Fibroblast of lung (primary cell): ENCODE results near the gene SSPN. TPM values are rescaled to one million over a fixed set of nuclear protein-coding genes. Genes with fewer than 3 reads are reported as not detected.

ENCODE experiments used
- DNase-seq, 2 donors: peaks; one replicate each; pipeline versions ENCODE4 v3.0.0 to v3.0.0-alpha.2; 2010; ENCODE audit warnings: low read depth in 2 of 2
- H2AFZ ChIP-seq: 2 replicates; pipeline ENCODE4 v1.5.1; 2012; ENCODE audit warnings: low read length, control low read depth, inconsistent platforms
- H3K27ac ChIP-seq: 2 replicates; pipeline ENCODE4 v1.5.1; 2011; ENCODE audit warnings: low read length, control low read depth; ENCODE audit not compliant: insufficient read depth
- H3K27me3 ChIP-seq: 2 replicates; pipeline ENCODE4 v1.5.1; 2011; ENCODE audit warnings: mild to moderate bottlenecking, low read length; ENCODE audit not compliant: control insufficient read depth, insufficient read depth
- H3K36me3 ChIP-seq: 2 replicates; pipeline ENCODE4 v1.5.1; 2011; ENCODE audit warnings: low read length; ENCODE audit not compliant: control insufficient read depth, insufficient read depth
- H3K4me1 ChIP-seq: 2 replicates; pipeline ENCODE4 v1.5.1; 2011; ENCODE audit warnings: low read length; ENCODE audit not compliant: control insufficient read depth, insufficient read depth; ENCODE audit errors: extremely low read depth
- H3K4me2 ChIP-seq: 2 replicates; pipeline ENCODE4 v1.5.1; 2011; ENCODE audit warnings: low read length, control low read depth; ENCODE audit not compliant: insufficient read depth; ENCODE audit errors: extremely low read depth
- H3K4me3 ChIP-seq, 4 experiments: fragments of 200-600 bp in 1 of 4; sonication (generic) in 1 of 4; replicated peaks in 1 of 4; 2 replicates each; pipeline ENCODE4 v1.5.1; 2011 to 2016; ENCODE audit warnings: low read length in 4 of 4, low read depth in 3 of 4, mild to moderate bottlenecking in 3 of 4, control low read depth in 2 of 4, inconsistent platforms in 1 of 4, mixed read lengths in 1 of 4; ENCODE audit not compliant: insufficient read depth in 1 of 4; ENCODE audit errors: control extremely low read depth in 1 of 4
- H3K79me2 ChIP-seq: 2 replicates; pipeline ENCODE4 v1.5.1; 2012; ENCODE audit warnings: mild to moderate bottlenecking, low read length, inconsistent platforms; ENCODE audit not compliant: control insufficient read depth, insufficient read depth
- H3K9ac ChIP-seq: 2 replicates; pipeline ENCODE4 v1.5.1; 2011; ENCODE audit warnings: mild to moderate bottlenecking, low read length, control low read depth; ENCODE audit not compliant: insufficient read depth
- H3K9me3 ChIP-seq: 2 replicates; pipeline ENCODE4 v1.5.1; 2012; ENCODE audit warnings: low read depth, low read length; ENCODE audit not compliant: control insufficient read depth, insufficient read depth
- H4K20me1 ChIP-seq: 2 replicates; pipeline ENCODE4 v1.5.1; 2011; ENCODE audit warnings: low read length; ENCODE audit not compliant: control insufficient read depth, insufficient read depth; ENCODE audit errors: extremely low read depth
- CTCF ChIP-seq, 2 donors: IDR thresholded peaks in 1 of 2; conservative IDR thresholded peaks in 1 of 2; 1 replicate in 1 of 2; 2 replicates in 1 of 2; pipeline ENCODE4 v1.5.1; 2011 to 2012; ENCODE audit warnings: low read length in 2 of 2, control low read depth in 1 of 2, inconsistent platforms in 1 of 2, low read depth in 1 of 2, mild to moderate bottlenecking in 1 of 2
- EZH2 ChIP-seq: IDR thresholded peaks from 2 replicates; pipeline ENCODE4 v1.5.1; 2012; ENCODE audit warnings: low read length, control low read depth, mild to moderate bottlenecking; ENCODE audit errors: missing control alignments
- polyA plus RNA-seq, 2 donors: library from polyadenylated mRNA; depleted of rRNA in 1 of 2; stranded (reverse) in 1 of 2; unstranded in 1 of 2; fragments of >200 nt; gene quantifications; 2 replicates each; pipeline ENCODE4 v1.2.1, GENCODE V29; 2011 to 2012; ENCODE audit warnings: missing spikeins in 1 of 2
- total RNA-seq: library from RNA; depleted of rRNA; stranded (reverse); fragments of >200 nt; gene quantifications from 2 replicates; pipeline ENCODE4 v1.2.1, GENCODE V29; 2014

SSPN gene
- total and polyA plus RNA-seq, 2 donors (not counting 1 experiment from before 2014, with no cell fraction given), result 18.3 to 18.5 TPM

- Histone ChIP-seq H3K4me3 (no peak overlapping the region), H3K4me1 (peaks cover 3% of the 10 kb centered on the region), H2AFZ (no peak overlapping the region), H3K27ac (no peak overlapping the region), H3K36me3 (no peaks in the 10 kb centered on the region), H4K20me1 (no peaks in the 10 kb centered on the region), H3K79me2 (no peaks in the 10 kb centered on the region), H3K27me3 (no peaks in the 10 kb centered on the region), H3K9ac (no peak overlapping the region), H3K9me3 (no peaks in the 10 kb centered on the region), H3K4me2 (no peak overlapping the region)
- TF ChIP-seq CTCF (conservative IDR thresholded peaks at IDR 0.05 in 1 of 2, IDR thresholded peaks at IDR 0.05 in 1 of 2; ENCODE audit: low read depth in 1 of 2, low read length in 2 of 2) (no peak), EZH2 (no peak)
- DNase-seq, result no peak
Measured at GRCh38 chr12:26299751-26300150, 104.4 kb downstream of the SSPN start.

Other genes with a start within 250 kb of the SSPN start
- 50.6 and 52.8 TPM in 2 replicates for gene RASSF8, start 236.9 kb upstream of the SSPN start, total RNA-seq
- gene RASSF8, start 236.9 kb upstream of the SSPN start, polyA plus RNA-seq, result 22.4 and 28.8 TPM in 2 replicates
- 0.51 and 2.3 TPM in 2 replicates for gene BHLHE41, start 70.5 kb upstream of the SSPN start, total RNA-seq
- 2.4 and 7.4 TPM in 2 replicates for gene BHLHE41, start 70.5 kb upstream of the SSPN start, polyA plus RNA-seq